Activated CD8-positive, alpha-beta memory T cell treated with anti-CD3 and anti-CD28 coated beads for 4 hours (primary cell): ENCODE data around the gene FOXK1.

Experiments
- DNase-seq, 2 donors: peaks; one replicate each; pipeline ENCODE4 v3.0.0-alpha.2; 2020; ENCODE audit warnings: low read depth in 2 of 2

Gene FOXK1

GRCh38 chr7:4765776-4766490 lies 83.8 kb downstream of the FOXK1 start:
- DNase-seq = no peak

DNA sequence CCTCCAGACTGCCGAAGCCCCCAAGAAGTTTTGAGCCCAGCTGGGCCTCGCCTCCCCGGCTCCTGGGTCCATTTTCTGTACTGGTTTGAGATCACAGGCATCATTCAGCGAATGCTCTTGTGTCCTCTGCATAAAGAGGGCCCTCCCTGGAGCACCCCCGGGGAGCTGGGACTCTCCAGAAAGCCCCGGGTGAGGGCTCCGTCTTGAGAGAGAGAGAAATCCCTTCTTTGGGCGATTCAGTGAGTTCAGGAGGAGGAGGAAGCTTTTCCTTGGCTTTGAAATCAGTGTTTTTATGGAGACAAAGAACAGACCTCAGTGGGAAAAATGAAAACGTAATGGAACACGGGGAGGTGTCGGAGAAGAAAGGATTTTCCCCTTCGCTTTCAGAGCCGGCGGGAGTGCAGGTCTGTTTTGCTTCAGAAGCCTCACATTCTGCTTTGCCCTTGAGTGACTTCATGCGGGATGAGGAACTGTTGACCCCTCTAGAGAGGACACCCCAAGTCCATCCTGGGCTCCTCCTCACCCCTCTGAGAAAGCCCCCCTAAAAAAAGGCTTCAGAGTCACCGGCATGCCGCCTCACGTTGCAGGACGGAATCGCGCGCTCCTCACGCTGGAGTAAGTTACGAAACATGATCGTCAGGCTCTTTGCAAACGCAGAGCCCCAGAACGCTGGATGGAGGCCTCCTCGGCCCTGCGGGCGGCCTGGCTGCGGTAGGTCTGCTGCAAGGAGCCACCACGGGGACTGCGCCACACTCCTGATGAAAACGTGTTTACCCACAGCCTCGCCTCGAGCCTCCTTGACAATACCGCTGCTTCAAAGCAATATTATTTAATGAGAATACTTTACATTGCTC lies 84.8 kb downstream of the FOXK1 start:
- no peak for DNase-seq

GRCh38 chr7:4768597-4769569 lies 86.8 kb downstream of the FOXK1 start:
- DNase-seq = no peak

DNA sequence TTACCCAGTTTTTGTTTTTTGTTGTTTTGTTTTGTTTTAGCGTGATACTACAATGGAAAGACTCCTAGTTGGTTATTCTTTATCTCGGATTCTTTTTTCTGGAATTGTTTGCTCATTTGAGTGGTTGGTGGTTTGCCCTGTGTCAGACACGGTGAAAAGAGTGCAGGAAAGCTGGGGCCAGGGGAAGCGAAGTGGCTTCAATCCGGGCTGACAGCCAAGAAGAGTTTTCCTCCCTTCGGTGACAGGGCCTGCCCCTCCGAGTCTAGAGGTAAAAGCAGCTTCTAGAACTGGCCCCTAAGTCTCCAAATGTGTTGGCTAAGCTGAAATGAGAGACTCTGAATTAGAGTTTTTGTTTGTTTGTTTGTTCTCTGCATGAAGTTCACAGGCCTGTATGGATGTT lies 87.7 kb downstream of the FOXK1 start:
- DNase-seq = no peak

- no peak for DNase-seq
These were observed 88.8 kb downstream of the FOXK1 start for GRCh38 chr7:4770886-4771285.

DNA sequence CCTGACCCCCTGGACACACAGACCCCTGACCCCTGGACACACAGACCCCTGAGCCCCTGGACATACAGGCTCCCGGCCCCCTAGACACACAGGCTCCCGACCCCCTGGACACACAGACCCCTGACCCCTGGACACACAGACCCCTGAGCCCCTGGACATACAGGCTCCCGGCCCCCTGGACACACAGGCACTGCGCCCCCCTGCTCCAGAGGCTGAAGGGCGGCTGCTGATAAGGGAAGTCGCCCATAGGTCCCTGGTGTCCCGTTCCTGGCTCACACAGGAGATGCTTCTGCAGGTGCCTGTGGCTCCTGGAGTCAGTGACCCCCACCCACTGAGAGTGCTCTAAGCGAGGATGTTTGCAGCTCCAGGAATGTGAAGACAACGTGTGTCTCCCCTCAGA lies 89.6 kb downstream of the FOXK1 start:
- no peak for DNase-seq

DNA sequence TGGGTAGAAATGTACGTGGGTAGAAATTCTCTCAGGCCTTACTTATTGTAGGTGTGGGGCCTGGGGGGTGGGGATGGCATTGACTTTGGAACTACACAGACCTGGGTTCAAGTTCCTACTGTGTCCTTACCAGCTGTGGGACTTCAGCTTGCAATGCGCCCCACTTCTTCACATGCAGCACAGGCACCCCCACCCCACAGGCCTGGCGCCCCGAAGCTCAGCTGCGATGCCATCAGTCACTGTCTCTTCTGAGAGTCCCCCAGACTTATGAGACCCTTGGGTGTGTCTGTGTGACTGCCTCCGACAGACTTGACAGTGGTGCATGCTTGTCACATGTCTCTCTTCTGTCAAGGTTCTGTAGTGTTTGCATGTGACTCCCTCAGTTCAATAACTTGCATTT lies 90.2 kb downstream of the FOXK1 start:
- no peak for DNase-seq

DNA sequence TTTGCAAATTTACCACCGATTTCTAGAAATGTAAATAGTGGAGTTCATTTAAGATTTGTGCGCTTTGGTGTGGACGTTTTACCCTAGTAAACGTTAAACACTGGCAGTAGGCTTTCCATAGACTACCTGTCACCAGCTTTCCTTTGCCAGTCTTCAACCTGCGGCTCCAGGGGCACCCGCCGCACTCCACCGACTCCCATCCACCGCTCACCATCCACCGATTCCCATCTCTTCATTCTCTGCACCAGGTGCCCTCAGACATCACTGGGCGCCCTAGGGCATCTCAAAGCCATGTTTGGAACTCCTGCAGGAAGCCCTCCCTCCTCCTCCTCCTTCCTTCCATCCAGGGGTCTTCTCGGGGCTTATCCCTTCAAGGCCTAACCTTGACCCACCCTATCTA lies 91.9 kb downstream of the FOXK1 start:
- no peak for DNase-seq

- DNase-seq = no peak
These were observed 92.7 kb downstream of the FOXK1 start for GRCh38 chr7:4774658-4775249.

DNA sequence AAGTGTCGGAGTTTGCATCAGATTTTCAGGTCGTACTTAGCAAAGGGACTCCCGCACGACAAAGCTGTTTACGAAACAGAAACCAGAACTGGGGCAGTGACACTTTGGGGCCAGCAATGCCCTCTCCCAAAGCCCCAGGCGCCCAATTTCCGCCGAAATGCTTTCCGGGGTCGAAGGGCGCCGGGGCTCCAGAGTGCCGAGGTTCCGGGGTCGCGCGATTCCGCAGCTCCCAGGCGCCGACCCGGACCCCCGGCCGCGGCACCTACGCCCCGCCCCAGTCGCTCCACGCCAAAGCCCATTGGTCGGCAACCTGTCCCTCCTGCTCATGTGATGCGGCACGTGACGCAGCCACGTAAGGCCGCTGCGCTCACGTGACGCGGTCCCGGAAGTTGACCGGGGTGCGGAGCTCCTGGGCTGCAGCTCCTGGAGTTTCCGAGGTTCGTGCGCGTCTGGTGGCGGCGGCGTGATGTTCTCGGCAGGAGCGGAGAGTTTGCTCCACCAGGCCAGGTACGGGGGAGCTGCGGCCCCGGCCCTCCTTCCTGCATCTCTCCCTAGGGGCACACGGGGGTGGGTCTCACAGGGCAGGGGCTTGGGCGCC lies 93.3 kb downstream of the FOXK1 start, which contains the start of gene AP5Z1:
AP5Z1 (plus strand) TSS at position 374 of the 598 bp plus-strand sequence; CDS start at position 467, 93 bp downstream.
- DNase-seq = peak; percentile 87 to 91

- peak in 1 of 2 donors; percentile 21 for DNase-seq
These were observed 93.9 kb downstream of the FOXK1 start for GRCh38 chr7:4775848-4776623.

- no peak for DNase-seq
These were observed 97.0 kb downstream of the FOXK1 start for GRCh38 chr7:4779118-4779517.

- DNase-seq = no peak
These were observed 99.4 kb downstream of the FOXK1 start for GRCh38 chr7:4781366-4782069.

- DNase-seq = no peak
These were observed 100.5 kb downstream of the FOXK1 start for GRCh38 chr7:4782333-4783291.

- no peak for DNase-seq
These were observed 101.2 kb downstream of the FOXK1 start for GRCh38 chr7:4783292-4783652.

DNA sequence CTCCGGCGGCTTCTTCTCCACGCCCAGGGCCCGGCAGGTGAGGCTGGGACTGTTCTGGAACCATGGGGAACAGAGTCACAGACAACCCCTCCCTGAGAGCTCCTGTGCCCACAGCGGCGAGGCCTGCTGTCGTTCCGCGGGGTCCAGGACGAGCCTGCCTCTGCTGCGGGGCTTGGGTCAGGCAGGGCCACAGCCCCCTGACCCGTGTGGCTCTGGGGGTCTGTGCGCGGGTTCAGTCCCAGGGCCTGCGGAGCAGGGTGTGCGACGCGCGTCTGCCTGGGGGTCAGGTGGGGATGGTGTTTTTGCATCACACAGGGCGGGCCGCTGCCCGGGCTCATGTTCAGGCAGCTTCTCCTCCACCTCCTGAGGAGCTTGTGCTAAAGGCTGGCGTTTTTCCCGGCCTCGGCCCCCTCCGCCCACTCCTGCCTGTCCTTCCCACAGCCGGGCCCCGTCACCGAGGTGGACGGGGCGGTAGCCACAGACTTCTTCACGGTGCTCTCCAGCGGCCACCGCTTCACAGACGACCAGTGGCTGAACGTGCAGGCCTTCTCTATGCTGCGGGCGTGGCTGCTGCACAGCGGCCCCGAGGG lies 101.8 kb downstream of the FOXK1 start:
- DNase-seq = no peak

- no peak for DNase-seq
These were observed 102.7 kb downstream of the FOXK1 start for GRCh38 chr7:4784799-4785198.

- DNase-seq = no peak
These were observed 103.3 kb downstream of the FOXK1 start for GRCh38 chr7:4785371-4785770.
